K562 (cell line): ENCODE data around the gene VPS18. TPM values are rescaled to one million over a fixed set of nuclear protein-coding genes. Genes with fewer than 3 reads are reported as not detected.

Experiments used
- CTBP1 ChIP-seq: fragments of 450-650 bp; IDR thresholded peaks from 2 replicates; pipeline ENCODE4 v1.6.1; 2016; ENCODE audit warnings: borderline replicate concordance
- ETS2 ChIP-seq: IDR thresholded peaks from 2 replicates; pipeline ENCODE4 v1.6.1; 2016; ENCODE audit warnings: borderline replicate concordance, missing genetic modification characterization, mild to moderate bottlenecking, moderate library complexity, missing compliant biosample characterization; ENCODE audit not compliant: poor library complexity, severe bottlenecking
- ETV6 ChIP-seq, 3 experiments: fragments of 150-350 bp in 1 of 3; sonication (generic) in 1 of 3; formaldehyde crosslinking in 1 of 3; IDR thresholded peaks; 2 replicates each; pipeline versions ENCODE4 v1.6.1 to v1.8.0; 2014 to 2022; ENCODE audit warnings: borderline replicate concordance in 2 of 3, low read depth in 2 of 3, antibody characterized with exemption in 1 of 3, low read length in 1 of 3, mild to moderate bottlenecking in 1 of 3, missing genetic modification reagents in 1 of 3
- HMGN3 ChIP-seq: IDR thresholded peaks from 2 replicates; pipeline ENCODE4 v1.6.1; 2011; ENCODE audit warnings: borderline replicate concordance, low read depth, mild to moderate bottlenecking, mixed read lengths, low read length; ENCODE audit not compliant: insufficient read length; ENCODE audit errors: extremely low read depth
- KAT2B ChIP-seq: IDR thresholded peaks from one replicate; pipeline ENCODE4 v1.6.1; 2012; ENCODE audit warnings: low read depth, mild to moderate bottlenecking, control low read depth, inconsistent platforms, low read length, moderate library complexity
- KLF6 ChIP-seq: fragments of 250-450 bp; sonication (Bioruptor Pico); IDR thresholded peaks from 2 replicates; pipeline ENCODE4 v1.4.0; 2020; ENCODE audit warnings: mild to moderate bottlenecking, moderate library complexity, borderline replicate concordance
- MEIS2 ChIP-seq: fragments of 450-650 bp; IDR thresholded peaks from 2 replicates; pipeline ENCODE4 v1.6.1; 2014; ENCODE audit warnings: mild to moderate bottlenecking; ENCODE audit not compliant: partially characterized antibody
- NCOR1 ChIP-seq: fragments of 450-650 bp; IDR thresholded peaks from 2 replicates; pipeline ENCODE4 v1.6.1; 2016; ENCODE audit warnings: mild to moderate bottlenecking, moderate library complexity
- NFRKB ChIP-seq: fragments of 450-650 bp; IDR thresholded peaks from 2 replicates; pipeline ENCODE4 v1.6.1; 2016; ENCODE audit warnings: low read depth
- PHF8 ChIP-seq: fragments of 200-600 bp; sonication (generic); IDR thresholded peaks from 2 replicates; pipeline ENCODE4 v1.6.1; 2012; ENCODE audit warnings: mixed run types, mild to moderate bottlenecking, inconsistent platforms, low read length, moderate library complexity, borderline replicate concordance
- PYGO2 ChIP-seq: fragments of 450-650 bp; IDR thresholded peaks from 2 replicates; pipeline ENCODE4 v1.6.1; 2016; ENCODE audit warnings: mild to moderate bottlenecking, missing genetic modification characterization, moderate library complexity, missing compliant biosample characterization
- SMARCA5 ChIP-seq: fragments of 450-650 bp; IDR thresholded peaks from 2 replicates; pipeline ENCODE4 v1.6.1; 2016
- SMARCB1 ChIP-seq: IDR thresholded peaks from 2 replicates; pipeline ENCODE4 v1.6.1; 2011; ENCODE audit warnings: improper control_type of control experiment, low read depth; ENCODE audit not compliant: insufficient read length
- SMARCE1 ChIP-seq: fragments of 450-650 bp; IDR thresholded peaks from 2 replicates; pipeline ENCODE4 v1.7.1; 2016; ENCODE audit warnings: mild to moderate bottlenecking
- SRSF3 ChIP-seq: fragments of 200-400 bp; formaldehyde crosslinking; IDR thresholded peaks from 2 replicates; pipeline ENCODE4 v1.6.1; 2016; ENCODE audit warnings: mild to moderate bottlenecking, low read length, moderate library complexity; ENCODE audit not compliant: insufficient read depth
- ZBTB11 ChIP-seq, 3 experiments: fragments of 200-800 bp in 1 of 3; fragments of 250-450 bp in 1 of 3; fragments of 450-650 bp in 1 of 3; sonication (Bioruptor Pico) in 1 of 3; sonication (Bioruptor generic) in 1 of 3; formaldehyde crosslinking in 1 of 3; IDR thresholded peaks; 2 replicates each; pipeline versions ENCODE4 v1.6.1 to v1.8.0; 2016 to 2022; ENCODE audit warnings: mild to moderate bottlenecking in 2 of 3, missing genetic modification characterization in 2 of 3, missing compliant biosample characterization in 1 of 3, moderate library complexity in 1 of 3
- ZBTB8A ChIP-seq: fragments of 450-650 bp; IDR thresholded peaks from 2 replicates; pipeline ENCODE4 v1.6.1; 2018; ENCODE audit warnings: mild to moderate bottlenecking, moderate library complexity; ENCODE audit not compliant: partially characterized antibody
- ZNF133 ChIP-seq: fragments of 250-450 bp; sonication (Bioruptor Pico); IDR thresholded peaks from 2 replicates; pipeline ENCODE4 v1.4.0; 2020; ENCODE audit warnings: mild to moderate bottlenecking
- ZNF224 ChIP-seq: sonication (generic); formaldehyde crosslinking; IDR thresholded peaks from 2 replicates; pipeline ENCODE4 v1.8.0; 2022; ENCODE audit warnings: mild to moderate bottlenecking, missing genetic modification reagents
- ZNF695 ChIP-seq: fragments of 450-650 bp; formaldehyde crosslinking; IDR thresholded peaks from 2 replicates; pipeline ENCODE4 v1.4.0; 2020; ENCODE audit warnings: mild to moderate bottlenecking, moderate library complexity
- ZNF699 ChIP-seq: fragments of 250-450 bp; sonication (Bioruptor Pico); IDR thresholded peaks from 2 replicates; pipeline ENCODE4 v1.8.0; 2021; ENCODE audit warnings: mild to moderate bottlenecking, moderate library complexity; ENCODE audit not compliant: insufficient replicate concordance
- ZNF717 ChIP-seq: fragments of 250-450 bp; sonication (Bioruptor Pico); IDR thresholded peaks from 2 replicates; pipeline ENCODE4 v1.5.0; 2021
- polyA plus RNA-seq, 8 experiments: library from polyadenylated mRNA; depleted of rRNA in 4 of 8; stranded (reverse) in 5 of 8; unstranded in 3 of 8; fragments of >200 nt; fragmentation: Nextera tagmentation in 2 of 8; fragmentation: Illumina TruSeq in 1 of 8; extraction: Ambion mirVana in 2 of 8; extraction: Trizol in 1 of 8; gene quantifications; 2 replicates each; pipeline versions ENCODE4 v1.2.1 to v1.2.3, GENCODE V29; 2011 to 2014; ENCODE audit warnings: inconsistent platforms in 1 of 8, missing spikeins in 1 of 8
- total RNA-seq, 7 experiments: library from RNA; depleted of rRNA in 6 of 7; stranded (reverse); fragments of >200 nt in 6 of 7; fragmentation: Illumina TruSeq in 2 of 7; extraction: Trizol in 2 of 7; gene quantifications; 2 replicates each; pipeline versions ENCODE4 v1.2.1 to v1.2.3, GENCODE V29; 2011 to 2021; ENCODE audit warnings: low replicate concordance in 1 of 7

Gene VPS18
- total and polyA plus RNA-seq, 9 of the 15 experiments (the other 6 are each of a cell fraction or from before 2014, with no cell fraction given): 0.73 to 19.9 (median 8.5) TPM

- no peak for TF ChIP-seq ZBTB11 (CRISPR knock-in tag; IDR thresholded peaks at IDR 0.05)
- TF ChIP-seq KAT2B: no peak
- TF ChIP-seq ZNF224 (CRISPR knock-in tag): no peak
- no peak for TF ChIP-seq ZBTB8A
- TF ChIP-seq NCOR1: no peak
- TF ChIP-seq SMARCE1: 0 out of 2 replicates have a peak, but pooled peaks have one; percentile 28
- TF ChIP-seq CTBP1: peak; percentile 77
- TF ChIP-seq HMGN3: peak; percentile 13
- TF ChIP-seq ETV6 (IDR thresholded peaks at IDR 0.05; ENCODE audit: borderline replicate concordance in 1 of 2, low read depth in 2 of 2, low read length in 1 of 2): no peak
- TF ChIP-seq ETV6 (CRISPR knock-in tag; IDR thresholded peaks at IDR 0.05; ENCODE audit: borderline replicate concordance): no peak
- no peak for TF ChIP-seq PYGO2
- TF ChIP-seq ZNF699 (CRISPR knock-in tag): no peak
- TF ChIP-seq PHF8: peak; percentile 52; the same call in 1 of the 2 replicates
- no peak for TF ChIP-seq SRSF3
- peak; percentile 80 for TF ChIP-seq MEIS2
- no peak for TF ChIP-seq ZNF695 (CRISPR knock-in tag)
- TF ChIP-seq SMARCB1: no peak
- TF ChIP-seq ZNF717: no peak
- TF ChIP-seq NFRKB: no peak
- TF ChIP-seq ZNF133 (CRISPR knock-in tag): no peak
- TF ChIP-seq ETS2 (tag): no peak
- TF ChIP-seq SMARCA5: no peak
- TF ChIP-seq KLF6 (CRISPR knock-in tag): no peak
These were observed 20.3 kb upstream of the VPS18 start, which contains the start of gene RHOV (continued) for GRCh38 chr15:40873694-40874561.
